Suprapubic skin (tissue), 4 donors: Measurements from ENCODE around the gene SLC18A2. TPM values are rescaled to one million over a fixed set of nuclear protein-coding genes. Genes with fewer than 3 reads are reported as not detected.
"Not testable (repeated sequence)": the region's sequence is repeated elsewhere in the genome, so short reads cannot be mapped to it uniquely, and the experiment has no call there.

Experiments
- DNase-seq, 2 donors: peaks; one replicate each; pipeline ENCODE4 v3.0.0-alpha.2; 2019; ENCODE audit warnings: low spot score in 2 of 2
- H3K27ac ChIP-seq: fragments of 200-600 bp; sonication (generic); one replicate; pipeline ENCODE4 v1.5.1; 2019
- H3K27me3 ChIP-seq: fragments of 200-600 bp; sonication (generic); one replicate; pipeline ENCODE4 v1.5.1; 2019
- H3K36me3 ChIP-seq: fragments of 200-600 bp; sonication (generic); one replicate; pipeline ENCODE4 v1.5.1; 2019
- H3K4me1 ChIP-seq: fragments of 200-600 bp; sonication (generic); one replicate; pipeline ENCODE4 v1.5.1; 2019
- H3K4me3 ChIP-seq: fragments of 200-600 bp; sonication (generic); one replicate; pipeline ENCODE4 v1.5.1; 2019; ENCODE audit warnings: mild to moderate bottlenecking
- H3K9me3 ChIP-seq: fragments of 200-600 bp; sonication (generic); one replicate; pipeline ENCODE4 v1.5.1; 2019
- CTCF ChIP-seq, 2 donors: fragments of 200-600 bp in 1 of 2; fragments of 450-650 bp in 1 of 2; sonication (generic) in 1 of 2; IDR thresholded peaks; one replicate each; pipeline ENCODE4 v1.5.1; 2016 to 2019; ENCODE audit warnings: antibody characterized with exemption in 2 of 2, mild to moderate bottlenecking in 1 of 2, moderate library complexity in 1 of 2
- EP300 ChIP-seq: sonication (generic); formaldehyde crosslinking; IDR thresholded peaks from one replicate; pipeline ENCODE4 v1.6.1; 2017; ENCODE audit warnings: antibody characterized with exemption
- POLR2A ChIP-seq, 2 donors: fragments of 450-650 bp; IDR thresholded peaks; one replicate each; pipeline ENCODE4 v1.6.1; 2017; ENCODE audit warnings: antibody characterized with exemption in 2 of 2, mild to moderate bottlenecking in 2 of 2, moderate library complexity in 2 of 2
- POLR2AphosphoS5 ChIP-seq, 3 donors: sonication (generic); formaldehyde crosslinking; IDR thresholded peaks; one replicate each; pipeline ENCODE4 v1.6.1; 2017; ENCODE audit warnings: antibody characterized with exemption in 3 of 3
- WGBS: methylation state at CpG from one replicate; pipeline ENCODE4 v1.1.5; 2018; 5-methylcytosine and 5-hydroxymethylcytosine counted together
- total RNA-seq, 4 donors: library from RNA; depleted of rRNA; stranded (reverse); fragments of >200 nt; gene quantifications; one replicate each; pipeline ENCODE4 v1.1.0, GENCODE V29; 2016

The SLC18A2 gene
- total RNA-seq, 4 donors from 2014 or later: 2.7 to 10.5 (median 5.4) TPM

DNA sequence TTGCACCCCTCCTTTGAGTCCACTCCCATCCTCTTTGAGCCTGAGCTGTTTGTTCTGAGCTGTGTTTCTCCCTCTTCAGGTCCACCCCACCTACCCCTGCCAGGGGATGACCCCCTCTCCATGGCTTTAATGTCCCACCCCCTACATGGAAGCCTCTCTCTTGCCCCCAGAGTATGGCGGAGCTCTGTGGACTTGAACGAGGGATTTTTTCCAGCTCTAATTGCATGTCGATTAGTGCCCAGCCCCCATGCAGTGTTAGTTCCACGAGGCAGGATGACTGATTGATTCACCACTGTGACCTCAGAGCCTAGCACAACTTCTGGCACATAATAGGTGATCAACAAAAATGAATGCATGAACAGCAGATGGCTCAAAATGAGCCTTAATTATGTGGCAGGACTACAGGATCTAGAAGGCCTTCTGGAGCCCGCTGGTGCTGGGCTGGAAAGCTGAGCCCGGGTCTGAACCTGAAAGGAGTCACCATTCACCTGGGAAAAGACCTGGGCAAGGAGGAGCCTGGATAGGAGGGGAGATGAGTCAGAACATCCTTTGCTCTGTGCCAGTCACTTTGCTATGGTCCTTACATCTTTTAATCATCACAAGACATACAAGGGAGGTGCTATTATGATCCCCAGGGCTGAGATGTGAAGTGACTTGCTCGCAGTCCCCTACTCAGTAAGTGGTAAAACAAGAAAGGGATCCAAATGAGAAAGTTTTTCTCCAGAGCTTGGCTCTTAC is 17.1 kb upstream of the SLC18A2 start:
- DNase-seq: peak in 1 of 2 donors; percentile 22
- 86% methylated on average over 7 of the region's 7 CpGs for WGBS

GRCh38 chr10:117224881-117225280 is 16.0 kb upstream of the SLC18A2 start:
- Histone ChIP-seq H3K9me3 (no peaks in the 10 kb centered on the region), H3K27ac (no peak overlapping the region), H3K27me3 (peaks cover 31% of the 10 kb centered on the region), H3K4me3 (no peak overlapping the region), H3K4me1 (no peaks in the 10 kb centered on the region), H3K36me3 (no peaks in the 10 kb centered on the region)
- WGBS: 85% methylated on average over 2 of the region's 3 CpGs
- peak in 1 of 2 donors; percentile 4 for DNase-seq
- TF ChIP-seq POLR2AphosphoS5 (IDR thresholded peaks at IDR 0.05): no peak
- TF ChIP-seq CTCF (IDR thresholded peaks at IDR 0.05): no peak
- TF ChIP-seq EP300: no peak
- no peak for TF ChIP-seq POLR2A (IDR thresholded peaks at IDR 0.05)

More for the DNA sequence above, 17.1 kb upstream of the SLC18A2 start:
- no peaks in the 10 kb centered on the region for H3K36me3 ChIP-seq
- peaks cover 29% of the 10 kb centered on the region for H3K27me3 ChIP-seq
- H3K27ac ChIP-seq: no peak overlapping the region
- H3K4me3 ChIP-seq: no peak overlapping the region
- no peaks in the 10 kb centered on the region for H3K4me1 ChIP-seq
- H3K9me3 ChIP-seq: no peaks in the 10 kb centered on the region
- TF ChIP-seq CTCF (IDR thresholded peaks at IDR 0.05): no peak
- no peak for TF ChIP-seq EP300
- no peak for TF ChIP-seq POLR2AphosphoS5 (IDR thresholded peaks at IDR 0.05)
- no peak for TF ChIP-seq POLR2A (IDR thresholded peaks at IDR 0.05)

- no peak overlapping the region for H3K4me3 ChIP-seq
- 29% methylated on average over 10 of the region's 10 CpGs for WGBS
- H3K27me3 ChIP-seq: peaks cover 33% of the 10 kb centered on the region
- no peaks in the 10 kb centered on the region for H3K9me3 ChIP-seq
- DNase-seq: no peak
- no peak for TF ChIP-seq CTCF (IDR thresholded peaks at IDR 0.05)
- TF ChIP-seq EP300: no peak
- no peaks in the 10 kb centered on the region for H3K4me1 ChIP-seq
- no peak overlapping the region for H3K27ac ChIP-seq
- H3K36me3 ChIP-seq: no peaks in the 10 kb centered on the region
These were observed 14.0 kb upstream of the SLC18A2 start for GRCh38 chr10:117226813-117227451.

DNA sequence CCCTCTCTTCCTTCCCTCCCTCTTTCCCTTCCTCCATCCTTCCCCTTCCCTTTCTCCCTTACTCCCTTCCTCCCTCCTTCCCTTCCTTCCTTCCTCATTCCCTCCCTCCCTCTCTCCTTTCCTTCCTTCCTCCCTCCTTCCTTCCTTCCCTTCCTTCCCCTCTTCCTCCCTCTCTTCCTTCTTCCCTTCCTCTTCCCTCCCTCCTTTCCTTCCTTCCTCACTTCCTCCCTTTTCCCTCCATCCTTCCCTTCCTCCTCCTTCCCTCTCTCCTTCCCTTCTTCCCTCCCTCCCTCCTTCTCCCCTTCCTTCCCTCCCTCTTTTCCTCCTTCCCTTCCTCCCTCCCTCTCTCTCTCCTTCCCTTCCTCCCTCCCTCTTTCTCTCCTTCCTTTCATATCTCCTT is 12.7 kb upstream of the SLC18A2 start:
- Histone ChIP-seq H3K4me1 (no peaks in the 10 kb centered on the region), H3K27me3 (peaks cover 35% of the 10 kb centered on the region), H3K27ac (no peak overlapping the region), H3K9me3 (no peaks in the 10 kb centered on the region), H3K4me3 (no peak overlapping the region), H3K36me3 (no peaks in the 10 kb centered on the region)
- DNase-seq: no peak
- TF ChIP-seq CTCF (IDR thresholded peaks at IDR 0.05) (no peak), POLR2AphosphoS5 (IDR thresholded peaks at IDR 0.05) (no peak), EP300 (no peak), POLR2A (IDR thresholded peaks at IDR 0.05) (no peak)

DNA sequence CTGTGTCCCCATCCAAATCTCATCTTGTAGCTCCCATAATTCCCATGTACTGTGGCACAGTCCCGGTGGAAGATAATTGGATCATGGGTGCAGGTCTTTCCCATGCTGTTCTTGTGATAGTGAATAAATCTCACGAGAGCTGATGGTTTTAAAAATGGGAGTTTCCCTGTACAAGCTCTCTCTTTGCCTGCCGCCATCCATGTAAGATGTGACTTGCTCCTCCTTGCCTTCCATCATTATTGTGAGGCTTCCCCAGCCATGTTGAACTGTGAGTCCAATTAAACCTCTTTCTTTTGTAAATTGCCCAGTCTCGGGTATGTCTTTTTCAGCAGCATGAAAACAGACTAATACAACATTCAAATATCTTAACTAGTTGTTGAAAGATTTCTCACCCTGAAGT is 10.8 kb upstream of the SLC18A2 start:
- DNase-seq, H3K4me1 ChIP-seq, H3K27ac ChIP-seq, H3K36me3 ChIP-seq, H3K4me3 ChIP-seq, H3K9me3 ChIP-seq: not testable (repeated sequence)
- WGBS: 93% methylated on average over 4 of the region's 4 CpGs
- peaks cover 35% of the 10 kb centered on the region for H3K27me3 ChIP-seq
